ENCODE measurements around the gene RPRML.
"Not testable (repeated sequence)": the region's sequence is repeated elsewhere in the genome, so short reads cannot be mapped to it uniquely, and the experiment has no call there.

DNA sequence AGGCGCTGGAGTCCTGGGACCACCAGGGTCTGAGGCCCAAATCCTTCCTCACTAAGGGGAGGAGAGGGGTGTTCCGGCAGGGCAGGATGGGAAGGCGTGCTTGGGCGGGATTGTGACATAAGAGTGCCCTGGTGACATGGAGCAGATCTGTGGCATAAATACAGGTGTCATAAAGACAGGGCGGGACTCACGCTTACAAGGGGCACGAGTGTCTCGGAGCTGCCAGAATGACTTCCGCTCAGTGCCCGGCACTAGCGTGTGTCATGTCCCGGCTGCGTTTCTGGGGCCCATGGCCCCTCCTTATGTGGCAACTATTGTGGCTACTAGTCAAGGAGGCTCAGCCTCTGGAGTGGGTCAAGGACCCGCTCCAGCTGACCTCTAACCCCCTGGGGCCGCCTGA is 37.9 kb upstream of the RPRML start:
- not testable (repeated sequence) for TF ChIP-seq EZH2phosphoT487 (IDR thresholded peaks at IDR 0.05; ENCODE audit: low read depth, severe bottlenecking, unreplicated experiment)
- TF ChIP-seq, protein P1, sequence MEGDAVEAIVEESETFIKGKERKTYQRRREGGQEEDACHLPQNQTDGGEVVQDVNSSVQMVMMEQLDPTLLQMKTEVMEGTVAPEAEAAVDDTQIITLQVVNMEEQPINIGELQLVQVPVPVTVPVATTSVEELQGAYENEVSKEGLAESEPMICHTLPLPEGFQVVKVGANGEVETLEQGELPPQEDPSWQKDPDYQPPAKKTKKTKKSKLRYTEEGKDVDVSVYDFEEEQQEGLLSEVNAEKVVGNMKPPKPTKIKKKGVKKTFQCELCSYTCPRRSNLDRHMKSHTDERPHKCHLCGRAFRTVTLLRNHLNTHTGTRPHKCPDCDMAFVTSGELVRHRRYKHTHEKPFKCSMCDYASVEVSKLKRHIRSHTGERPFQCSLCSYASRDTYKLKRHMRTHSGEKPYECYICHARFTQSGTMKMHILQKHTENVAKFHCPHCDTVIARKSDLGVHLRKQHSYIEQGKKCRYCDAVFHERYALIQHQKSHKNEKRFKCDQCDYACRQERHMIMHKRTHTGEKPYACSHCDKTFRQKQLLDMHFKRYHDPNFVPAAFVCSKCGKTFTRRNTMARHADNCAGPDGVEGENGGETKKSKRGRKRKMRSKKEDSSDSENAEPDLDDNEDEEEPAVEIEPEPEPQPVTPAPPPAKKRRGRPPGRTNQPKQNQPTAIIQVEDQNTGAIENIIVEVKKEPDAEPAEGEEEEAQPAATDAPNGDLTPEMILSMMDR (IDR thresholded peaks at IDR 0.05; ENCODE audit: poor library complexity), result not testable (repeated sequence)

All from hepatocyte (in vitro differentiated cells).